OCI-LY3 (cell line): ENCODE measurements around the gene MACF1.

Source experiments
- H2AFZ ChIP-seq: fragments of 200-600, 300-600 bp; shearing (Covaris generic); 2 replicates; pipeline ENCODE4 v1.6.0; 2014; ENCODE audit warnings: antibody characterized with exemption, low read depth, low read length
- H3K27ac ChIP-seq: fragments of 200-600, 300-600 bp; sonication (generic); 2 replicates; pipeline ENCODE4 v1.5.1; 2014; ENCODE audit warnings: mild to moderate bottlenecking, low read length, moderate library complexity, mixed read lengths
- H3K27me3 ChIP-seq: fragments of 200-600, 300-600 bp; sonication (generic); 2 replicates; pipeline ENCODE4 v1.6.1; 2014; ENCODE audit warnings: low read depth, low read length, mixed read lengths
- H3K36me3 ChIP-seq: fragments of 200-600, 300-600 bp; sonication (generic); replicated peaks from 2 replicates; pipeline ENCODE3; 2014; ENCODE audit warnings: low read depth, low read length, mixed read lengths
- H3K4me1 ChIP-seq: fragments of 300-600, 200-600 bp; sonication (generic); 2 replicates; pipeline ENCODE4 v1.6.1; 2014; ENCODE audit warnings: low read length, mixed read lengths
- H3K4me2 ChIP-seq: fragments of 200-600, 300-600 bp; sonication (generic); 2 replicates; pipeline ENCODE4 v1.6.1; 2014; ENCODE audit warnings: low read length, mixed read lengths
- H3K4me3 ChIP-seq: fragments of 300-600, 200-600 bp; sonication (generic); 2 replicates; pipeline ENCODE4 v1.5.1; 2014; ENCODE audit warnings: antibody characterized with exemption, mild to moderate bottlenecking, low read length, moderate library complexity
- H3K79me2 ChIP-seq: fragments of 300-600, 200-600 bp; shearing (Covaris generic); 2 replicates; pipeline ENCODE4 v1.6.1; 2014; ENCODE audit warnings: mild to moderate bottlenecking, low read length, mixed read lengths
- H3K9ac ChIP-seq: fragments of 300-600, 200-600 bp; shearing (Covaris generic); 2 replicates; pipeline ENCODE4 v1.6.0; 2014; ENCODE audit warnings: mild to moderate bottlenecking, low read length, moderate library complexity
- H3K9me3 ChIP-seq: fragments of 200-600, 300-600 bp; shearing (Covaris generic); 2 replicates; pipeline ENCODE4 v1.6.1; 2014; ENCODE audit warnings: low read length, mixed read lengths; ENCODE audit not compliant: insufficient read depth
- H4K20me1 ChIP-seq: fragments of 200-600, 300-600 bp; sonication (generic); 2 replicates; pipeline ENCODE4 v1.6.1; 2016; ENCODE audit warnings: low read length, mixed read lengths; ENCODE audit not compliant: insufficient read depth
- EZH2phosphoT487 ChIP-seq: fragments of 200-600 bp; shearing (Covaris generic); IDR thresholded peaks from 2 replicates; pipeline ENCODE4 v1.6.1; 2018; ENCODE audit warnings: antibody characterized with exemption, mixed run types, low read depth
- TF ChIP-seq, protein P1 (sequence below): fragments of 200-600, 300-600 bp; sonication (generic); IDR thresholded peaks from 2 replicates; pipeline ENCODE4 v1.5.1; 2014; ENCODE audit warnings: antibody characterized with exemption, low read length, low read depth

MACF1 gene

GRCh38 chr1:39346872-39347271 lies 142.4 kb downstream of the MACF1 start:
- TF ChIP-seq, protein P1, sequence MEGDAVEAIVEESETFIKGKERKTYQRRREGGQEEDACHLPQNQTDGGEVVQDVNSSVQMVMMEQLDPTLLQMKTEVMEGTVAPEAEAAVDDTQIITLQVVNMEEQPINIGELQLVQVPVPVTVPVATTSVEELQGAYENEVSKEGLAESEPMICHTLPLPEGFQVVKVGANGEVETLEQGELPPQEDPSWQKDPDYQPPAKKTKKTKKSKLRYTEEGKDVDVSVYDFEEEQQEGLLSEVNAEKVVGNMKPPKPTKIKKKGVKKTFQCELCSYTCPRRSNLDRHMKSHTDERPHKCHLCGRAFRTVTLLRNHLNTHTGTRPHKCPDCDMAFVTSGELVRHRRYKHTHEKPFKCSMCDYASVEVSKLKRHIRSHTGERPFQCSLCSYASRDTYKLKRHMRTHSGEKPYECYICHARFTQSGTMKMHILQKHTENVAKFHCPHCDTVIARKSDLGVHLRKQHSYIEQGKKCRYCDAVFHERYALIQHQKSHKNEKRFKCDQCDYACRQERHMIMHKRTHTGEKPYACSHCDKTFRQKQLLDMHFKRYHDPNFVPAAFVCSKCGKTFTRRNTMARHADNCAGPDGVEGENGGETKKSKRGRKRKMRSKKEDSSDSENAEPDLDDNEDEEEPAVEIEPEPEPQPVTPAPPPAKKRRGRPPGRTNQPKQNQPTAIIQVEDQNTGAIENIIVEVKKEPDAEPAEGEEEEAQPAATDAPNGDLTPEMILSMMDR: no peak
- TF ChIP-seq EZH2phosphoT487: no peak
- H3K4me1 ChIP-seq: no peaks in the 10 kb centered on the region
- no peaks in the 10 kb centered on the region for H4K20me1 ChIP-seq
- no peaks in the 10 kb centered on the region for H3K79me2 ChIP-seq
- H3K9me3 ChIP-seq: no peaks in the 10 kb centered on the region
- peaks cover 8% of the 10 kb centered on the region for H3K36me3 ChIP-seq
- H3K27ac ChIP-seq: no peak overlapping the region
- no peaks in the 10 kb centered on the region for H3K27me3 ChIP-seq
- no peak overlapping the region for H2AFZ ChIP-seq
- H3K4me2 ChIP-seq: no peak overlapping the region
- no peak overlapping the region for H3K9ac ChIP-seq
- H3K4me3 ChIP-seq: no peak overlapping the region

DNA sequence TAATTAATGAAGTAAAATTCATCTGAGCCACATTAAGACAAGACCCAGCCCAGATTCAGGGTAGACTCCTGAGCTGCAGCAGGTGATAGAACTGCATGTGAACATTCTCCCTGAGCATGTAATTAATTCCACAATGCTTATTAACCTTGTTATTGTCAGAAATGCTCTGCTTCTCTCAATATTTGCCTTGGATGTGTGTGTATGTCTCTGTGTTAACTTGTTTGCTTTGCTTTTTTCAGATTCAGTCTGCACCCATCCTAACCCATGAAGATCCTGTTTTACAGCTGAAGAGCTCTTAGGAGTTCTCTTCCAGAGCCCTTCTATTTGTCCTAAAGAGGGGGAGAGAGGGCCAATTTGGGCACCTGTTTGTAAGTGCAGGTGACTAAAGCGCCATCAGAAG lies 143.8 kb downstream of the MACF1 start:
- Histone ChIP-seq H3K4me1 (no peaks in the 10 kb centered on the region), H2AFZ (no peak overlapping the region), H3K4me3 (no peak overlapping the region), H4K20me1 (no peaks in the 10 kb centered on the region), H3K79me2 (no peaks in the 10 kb centered on the region), H3K27me3 (no peaks in the 10 kb centered on the region), H3K27ac (no peak overlapping the region), H3K9ac (no peak overlapping the region), H3K4me2 (no peak overlapping the region), H3K9me3 (no peaks in the 10 kb centered on the region), H3K36me3 (peaks cover 13% of the 10 kb centered on the region)
- TF ChIP-seq, protein P1: no peak
- TF ChIP-seq EZH2phosphoT487: no peak

- H3K9me3 ChIP-seq: no peaks in the 10 kb centered on the region
- no peaks in the 10 kb centered on the region for H3K4me1 ChIP-seq
- H4K20me1 ChIP-seq: no peaks in the 10 kb centered on the region
- H3K27me3 ChIP-seq: no peaks in the 10 kb centered on the region
- peaks cover 16% of the 10 kb centered on the region for H3K36me3 ChIP-seq
- no peak overlapping the region for H3K4me3 ChIP-seq
- no peak for TF ChIP-seq EZH2phosphoT487
- TF ChIP-seq, protein P1: no peak
- no peak overlapping the region for H3K27ac ChIP-seq
- H3K4me2 ChIP-seq: no peak overlapping the region
- H3K79me2 ChIP-seq: no peaks in the 10 kb centered on the region
- H3K9ac ChIP-seq: no peak overlapping the region
- no peak overlapping the region for H2AFZ ChIP-seq
These were observed 148.4 kb downstream of the MACF1 start for GRCh38 chr1:39352881-39353280.

DNA sequence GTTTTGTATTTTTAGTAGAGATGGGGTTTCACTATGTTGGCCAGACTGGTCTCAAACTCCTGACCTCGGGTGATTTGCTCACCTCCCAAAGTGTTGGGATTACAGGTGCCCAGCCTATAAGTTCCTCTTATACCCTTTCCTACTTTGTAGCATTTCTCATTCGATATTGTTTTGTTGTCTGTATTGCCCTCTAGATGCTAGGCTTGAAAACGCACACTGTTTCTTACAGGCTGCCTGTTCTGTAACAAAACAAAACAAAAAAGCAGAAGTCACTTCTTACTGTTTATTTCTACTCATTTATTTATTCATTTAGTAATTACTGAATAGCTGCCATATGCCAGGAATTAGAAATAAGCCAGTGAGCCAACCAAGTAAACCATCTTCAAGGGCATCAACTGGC lies 150.1 kb downstream of the MACF1 start:
- TF ChIP-seq, protein P1: no peak
- no peak for TF ChIP-seq EZH2phosphoT487
- Histone ChIP-seq H3K4me1 (no peaks in the 10 kb centered on the region), H3K36me3 (peaks cover 19% of the 10 kb centered on the region), H3K4me2 (no peak overlapping the region), H3K27me3 (no peaks in the 10 kb centered on the region), H3K9ac (no peak overlapping the region), H3K4me3 (no peak overlapping the region), H4K20me1 (no peaks in the 10 kb centered on the region), H3K27ac (no peak overlapping the region), H3K9me3 (no peaks in the 10 kb centered on the region), H3K79me2 (no peaks in the 10 kb centered on the region), H2AFZ (no peak overlapping the region)
